Central memory CD8-positive, alpha-beta T cell (primary cell): ENCODE results near the gene LYG2.
"Not testable (repeated sequence)": the region's sequence is repeated elsewhere in the genome, so short reads cannot be mapped to it uniquely, and the experiment has no call there.

ENCODE experiments used
- ATAC-seq: fragments of 150-1000 bp; cut with Tn5 transposase; replicated peaks from 2 replicates; pipeline ENCODE4 v1.10.0; 2022; ENCODE audit warnings: mild to moderate bottlenecking, moderate FRiP score, moderate number of reproducible peaks; ENCODE audit not compliant: poor library complexity, severe bottlenecking; ENCODE audit errors: extremely low read depth
- DNase-seq, 2 donors: peaks; one replicate each; pipeline ENCODE4 v3.0.0; 2021; ENCODE audit warnings: low spot score in 2 of 2
- H3K27ac Mint-ChIP-seq: one replicate; pipeline ENCODE4 v1.8.0; 2022; ENCODE audit warnings: low read depth, mild to moderate bottlenecking, moderate library complexity, mixed read lengths
- H3K27me3 Mint-ChIP-seq: one replicate; pipeline ENCODE4 v1.8.0; 2022; ENCODE audit warnings: mixed read lengths
- H3K36me3 Mint-ChIP-seq: one replicate; pipeline ENCODE4 v1.8.0; 2022; ENCODE audit warnings: mild to moderate bottlenecking, moderate library complexity, mixed read lengths; ENCODE audit not compliant: insufficient read depth
- H3K4me1 Mint-ChIP-seq: one replicate; pipeline ENCODE4 v1.8.0; 2022; ENCODE audit warnings: mixed read lengths
- H3K4me3 Mint-ChIP-seq: one replicate; pipeline ENCODE4 v1.8.0; 2022; ENCODE audit warnings: mild to moderate bottlenecking, moderate library complexity, mixed read lengths
- H3K9me3 Mint-ChIP-seq: one replicate; pipeline ENCODE4 v1.8.0; 2022; ENCODE audit warnings: mixed read lengths

Gene LYG2

GRCh38 chr2:99256677-99257076, 1.2 kb upstream of the LYG2 start:
- no peak for DNase-seq
- H3K27ac Mint-ChIP-seq: no peak overlapping the region
- no peak overlapping the region for H3K4me3 Mint-ChIP-seq
- H3K9me3 Mint-ChIP-seq: no peaks in the 10 kb centered on the region
- H3K36me3 Mint-ChIP-seq: no peaks in the 10 kb centered on the region
- ATAC-seq: no peak
- no peaks in the 10 kb centered on the region for H3K4me1 Mint-ChIP-seq
- H3K27me3 Mint-ChIP-seq: no peaks in the 10 kb centered on the region

- H3K4me3 Mint-ChIP-seq: no peak overlapping the region
- H3K4me1 Mint-ChIP-seq: no peaks in the 10 kb centered on the region
- no peak overlapping the region for H3K27ac Mint-ChIP-seq
- ATAC-seq (no peak), DNase-seq (no peak)
- no peaks in the 10 kb centered on the region for H3K27me3 Mint-ChIP-seq
- H3K36me3 Mint-ChIP-seq: no peaks in the 10 kb centered on the region
- H3K9me3 Mint-ChIP-seq: no peaks in the 10 kb centered on the region
Measured at GRCh38 chr2:99249951-99250350, 5.5 kb downstream of the LYG2 start.

- Mint-ChIP-seq H3K4me3 (no peak overlapping the region), H3K4me1 (no peaks in the 10 kb centered on the region), H3K27me3 (no peaks in the 10 kb centered on the region), H3K9me3 (no peaks in the 10 kb centered on the region), H3K27ac (no peak overlapping the region), H3K36me3 (no peaks in the 10 kb centered on the region)
- DNase-seq (no peak), ATAC-seq (no peak)
Measured at GRCh38 chr2:99242151-99242550, 13.3 kb downstream of the LYG2 start.

- DNase-seq (no peak), ATAC-seq (no peak)
- H3K36me3 Mint-ChIP-seq: no peaks in the 10 kb centered on the region
- H3K4me3 Mint-ChIP-seq: no peak overlapping the region
- H3K27me3 Mint-ChIP-seq: no peaks in the 10 kb centered on the region
- no peak overlapping the region for H3K27ac Mint-ChIP-seq
- H3K4me1 Mint-ChIP-seq: no peaks in the 10 kb centered on the region
- H3K9me3 Mint-ChIP-seq: no peaks in the 10 kb centered on the region
Measured at GRCh38 chr2:99240431-99240830, 15.0 kb downstream of the LYG2 start.

- DNase-seq: no peak
- no peak overlapping the region for H3K4me3 Mint-ChIP-seq
- H3K27me3 Mint-ChIP-seq: no peaks in the 10 kb centered on the region
- H3K4me1 Mint-ChIP-seq: no peaks in the 10 kb centered on the region
- H3K27ac Mint-ChIP-seq: no peak overlapping the region
- H3K36me3 Mint-ChIP-seq: no peaks in the 10 kb centered on the region
- H3K9me3 Mint-ChIP-seq: peaks cover 4% of the 10 kb centered on the region
- no peak for ATAC-seq
Measured at GRCh38 chr2:99238599-99238998, 16.9 kb downstream of the LYG2 start.

- H3K4me3 Mint-ChIP-seq, H3K36me3 Mint-ChIP-seq, H3K27ac Mint-ChIP-seq, H3K27me3 Mint-ChIP-seq, DNase-seq, H3K4me1 Mint-ChIP-seq, ATAC-seq: not testable (repeated sequence)
- peaks cover 12% of the 10 kb centered on the region for H3K9me3 Mint-ChIP-seq
Measured at GRCh38 chr2:99233177-99233576, 22.3 kb downstream of the LYG2 start.

GRCh38 chr2:99217929-99218501, 37.5 kb downstream of the LYG2 start:
- ATAC-seq: no peak

GRCh38 chr2:99216096-99216495, 39.4 kb downstream of the LYG2 start:
- Mint-ChIP-seq H3K9me3 (no peaks in the 10 kb centered on the region), H3K27ac (no peak overlapping the region), H3K27me3 (no peaks in the 10 kb centered on the region), H3K4me1 (no peaks in the 10 kb centered on the region), H3K4me3 (no peak overlapping the region), H3K36me3 (no peaks in the 10 kb centered on the region)
- DNase-seq (no peak), ATAC-seq (no peak)

More at GRCh38 chr2:99217929-99218501, 37.5 kb downstream of the LYG2 start:
- Mint-ChIP-seq H3K9me3 (no peaks in the 10 kb centered on the region), H3K36me3 (peaks cover 2% of the 10 kb centered on the region), H3K4me1 (no peaks in the 10 kb centered on the region), H3K27ac (no peak overlapping the region), H3K4me3 (no peak overlapping the region), H3K27me3 (no peaks in the 10 kb centered on the region)
- no peak for DNase-seq

GRCh38 chr2:99205491-99205890, 50.0 kb downstream of the LYG2 start:
- Mint-ChIP-seq H3K27me3 (no peaks in the 10 kb centered on the region), H3K9me3 (peaks cover 5% of the 10 kb centered on the region), H3K4me3 (no peak overlapping the region), H3K27ac (no peak overlapping the region), H3K36me3 (peaks cover 4% of the 10 kb centered on the region), H3K4me1 (no peaks in the 10 kb centered on the region)
- ATAC-seq: no peak
- no peak for DNase-seq

GRCh38 chr2:99201959-99202678, 53.3 kb downstream of the LYG2 start:
- no peak for DNase-seq
- Mint-ChIP-seq H3K27ac (peak overlapping the region; percentile 60), H3K27me3 (no peaks in the 10 kb centered on the region), H3K9me3 (peaks cover 5% of the 10 kb centered on the region), H3K4me3 (no peak overlapping the region), H3K4me1 (no peaks in the 10 kb centered on the region), H3K36me3 (peaks cover 5% of the 10 kb centered on the region)
- ATAC-seq: no peak

GRCh38 chr2:99200076-99200800, 55.2 kb downstream of the LYG2 start:
- Mint-ChIP-seq H3K27me3 (no peaks in the 10 kb centered on the region), H3K36me3 (peaks cover 18% of the 10 kb centered on the region), H3K9me3 (no peaks in the 10 kb centered on the region), H3K4me3 (no peak overlapping the region), H3K27ac (no peak overlapping the region), H3K4me1 (no peaks in the 10 kb centered on the region)
- ATAC-seq (no peak), DNase-seq (no peak)

- no peaks in the 10 kb centered on the region for H3K27me3 Mint-ChIP-seq
- peaks cover 25% of the 10 kb centered on the region for H3K36me3 Mint-ChIP-seq
- no peaks in the 10 kb centered on the region for H3K9me3 Mint-ChIP-seq
- no peak for DNase-seq
- H3K27ac Mint-ChIP-seq: no peak overlapping the region
- no peak for ATAC-seq
- H3K4me3 Mint-ChIP-seq: no peak overlapping the region
- no peaks in the 10 kb centered on the region for H3K4me1 Mint-ChIP-seq
Measured at GRCh38 chr2:99198103-99198841, 57.2 kb downstream of the LYG2 start.
